B cell (primary cell): ENCODE data around the gene CCDC110. TPM values are rescaled to one million over a fixed set of nuclear protein-coding genes. Genes with fewer than 3 reads are reported as not detected.

ENCODE experiments used
- ATAC-seq: fragments of 200-7000 bp; cut with Tn5 transposase; one replicate; pipeline ENCODE4 v1.10.0; 2021; ENCODE audit warnings: low read depth, mild to moderate bottlenecking, moderate number of reproducible peaks, moderate library complexity
- CTCF ChIA-PET: fragments of 350-600 bp; sonication (Branson Sonifier 250); formaldehyde crosslinking; loops from one replicate; lab custom pipeline; 2021; ENCODE audit warnings: antibody characterized with exemption, inconsistent platforms; lab: Charles Lee
- POLR2A ChIA-PET: fragments of 350-600 bp; sonication (Branson Sonifier 250); formaldehyde crosslinking; loops from one replicate; lab custom pipeline; 2021; ENCODE audit warnings: antibody characterized with exemption; lab: Charles Lee
- DNase-seq: peaks from one replicate; pipeline ENCODE4 v3.0.0; 2013
- H2AFZ ChIP-seq: 2 replicates; pipeline ENCODE4 v1.6.1; 2012; ENCODE audit warnings: mild to moderate bottlenecking, low read depth, low read length; ENCODE audit not compliant: insufficient read depth, poor library complexity, severe bottlenecking
- H3K27ac ChIP-seq, 2 donors: 1 replicate in 1 of 2; 2 replicates in 1 of 2; pipeline ENCODE4 v1.5.1; 2012 to 2013; ENCODE audit warnings: low read length in 2 of 2, mild to moderate bottlenecking in 2 of 2, moderate library complexity in 1 of 2
- H3K27me3 ChIP-seq, 4 experiments: fragments of 200-600 bp in 1 of 4; sonication (generic) in 1 of 4; replicated peaks in 1 of 4; 1 replicate in 2 of 4; 2 replicates in 2 of 4; pipeline versions ENCODE4 v1.6.1 to v1.7.0; 2013 to 2016; ENCODE audit warnings: low read length in 3 of 4, mild to moderate bottlenecking in 2 of 4, mixed read lengths in 1 of 4, moderate library complexity in 1 of 4; ENCODE audit not compliant: insufficient read depth in 4 of 4, control insufficient read depth in 3 of 4; ENCODE audit errors: control extremely low read depth in 1 of 4
- H3K36me3 ChIP-seq, 2 experiments: replicated peaks in 1 of 2; 1 replicate in 1 of 2; 2 replicates in 1 of 2; pipeline versions ENCODE4 v1.6.1 to v1.7.1; 2013; ENCODE audit warnings: low read length in 1 of 2; ENCODE audit not compliant: insufficient read depth in 2 of 2, control insufficient read depth in 1 of 2; ENCODE audit errors: control extremely low read depth in 1 of 2, extremely low read depth in 1 of 2
- H3K4me1 ChIP-seq, 2 donors: fragments of 200-600 bp in 1 of 2; sonication (generic) in 1 of 2; 1 replicate in 1 of 2; 2 replicates in 1 of 2; pipeline versions ENCODE4 v1.5.1 to v1.6.1; 2013 to 2017; ENCODE audit warnings: low read length in 2 of 2; ENCODE audit not compliant: control insufficient read depth in 2 of 2, insufficient read depth in 2 of 2
- H3K4me2 ChIP-seq: replicated peaks from 2 replicates; pipeline ENCODE3; 2012; ENCODE audit warnings: mild to moderate bottlenecking, low read depth, low read length; ENCODE audit not compliant: poor library complexity, severe bottlenecking
- H3K4me3 ChIP-seq, 5 experiments: fragments of 200-600 bp in 1 of 5; sonication (generic) in 1 of 5; 1 replicate in 3 of 5; 2 replicates in 2 of 5; pipeline versions ENCODE4 v1.5.1 to v1.7.0; 2011 to 2016; ENCODE audit warnings: low read length in 4 of 5, mild to moderate bottlenecking in 4 of 5, low read depth in 2 of 5, control low read depth in 1 of 5, moderate library complexity in 1 of 5; ENCODE audit not compliant: insufficient read depth in 1 of 5; ENCODE audit errors: control extremely low read depth in 1 of 5, extremely low read depth in 1 of 5
- H3K79me2 ChIP-seq: fragments of 200-600 bp; sonication (generic); one replicate; pipeline ENCODE4 v1.6.0; 2016; ENCODE audit warnings: low read length; ENCODE audit not compliant: control insufficient read depth, insufficient read depth
- H3K9ac ChIP-seq: fragments of 200-600 bp; sonication (generic); 2 replicates; pipeline ENCODE4 v1.6.1; 2017; ENCODE audit warnings: mild to moderate bottlenecking, low read length, moderate library complexity
- H3K9me3 ChIP-seq, 3 donors: one replicate each; pipeline versions ENCODE4 v1.6.1 to v1.7.1; 2013; ENCODE audit warnings: low read length in 2 of 3; ENCODE audit not compliant: control insufficient read depth in 2 of 3, insufficient read depth in 1 of 3; ENCODE audit errors: control extremely low read depth in 1 of 3
- H4K20me1 ChIP-seq: 2 replicates; pipeline ENCODE4 v1.6.0; 2012; ENCODE audit warnings: mild to moderate bottlenecking, low read length; ENCODE audit not compliant: insufficient read depth, control insufficient read depth, poor library complexity, severe bottlenecking
- H3K27ac Mint-ChIP-seq: one replicate; pipeline ENCODE4 v1.8.0; 2021; ENCODE audit warnings: mixed read lengths
- H3K27me3 Mint-ChIP-seq: one replicate; pipeline ENCODE4 v1.8.0; 2021; ENCODE audit warnings: mixed read lengths
- H3K4me1 Mint-ChIP-seq: one replicate; pipeline ENCODE4 v1.8.0; 2021; ENCODE audit warnings: mixed read lengths
- H3K4me3 Mint-ChIP-seq: one replicate; pipeline ENCODE4 v1.8.0; 2021; ENCODE audit warnings: mixed read lengths
- H3K9me3 Mint-ChIP-seq: one replicate; pipeline ENCODE4 v1.8.0; 2022; ENCODE audit warnings: mixed read lengths; ENCODE audit not compliant: insufficient read depth
- CTCF ChIP-seq: fragments of 200-600 bp; IDR thresholded peaks from one replicate; pipeline ENCODE4 v1.8.0; 2022; ENCODE audit warnings: antibody characterized with exemption, mild to moderate bottlenecking
- EZH2 ChIP-seq: IDR thresholded peaks from 2 replicates; pipeline ENCODE4 v1.6.1; 2012; ENCODE audit warnings: borderline replicate concordance, low read depth, mild to moderate bottlenecking, moderate library complexity, low read length; ENCODE audit not compliant: insufficient read depth, poor library complexity, severe bottlenecking
- WGBS: methylation state at CpG from one replicate; pipeline ENCODE4 v1.1.5; 2013; ENCODE audit warnings: missing lambda C conversion rate; ENCODE audit not compliant: insufficient coverage; 5-methylcytosine and 5-hydroxymethylcytosine counted together
- intact Hi-C: fragments of 100-400 bp; cut with micrococcal nuclease; formaldehyde crosslinking; loops from one replicate; pipeline ENCODE4 v1.10.0; 2022
- polyA plus RNA-seq: library from polyadenylated mRNA; depleted of rRNA; stranded (reverse); fragments of >200 nt; gene quantifications from 2 replicates; pipeline ENCODE4 v1.2.3, GENCODE V29; 2012
- total RNA-seq, 2 donors: library from RNA; stranded (reverse); fragments of 120-200 nt in 1 of 2; gene quantifications; 1 replicate in 1 of 2; 2 replicates in 1 of 2; pipeline versions ENCODE4 v1.2.3 to v1.2.4, GENCODE V29; 2013 to 2022

CCDC110 gene
- total and polyA plus RNA-seq, 2 donors (not counting 1 experiment from before 2014, with no cell fraction given), result 0.04 to 2.3 TPM

DNA sequence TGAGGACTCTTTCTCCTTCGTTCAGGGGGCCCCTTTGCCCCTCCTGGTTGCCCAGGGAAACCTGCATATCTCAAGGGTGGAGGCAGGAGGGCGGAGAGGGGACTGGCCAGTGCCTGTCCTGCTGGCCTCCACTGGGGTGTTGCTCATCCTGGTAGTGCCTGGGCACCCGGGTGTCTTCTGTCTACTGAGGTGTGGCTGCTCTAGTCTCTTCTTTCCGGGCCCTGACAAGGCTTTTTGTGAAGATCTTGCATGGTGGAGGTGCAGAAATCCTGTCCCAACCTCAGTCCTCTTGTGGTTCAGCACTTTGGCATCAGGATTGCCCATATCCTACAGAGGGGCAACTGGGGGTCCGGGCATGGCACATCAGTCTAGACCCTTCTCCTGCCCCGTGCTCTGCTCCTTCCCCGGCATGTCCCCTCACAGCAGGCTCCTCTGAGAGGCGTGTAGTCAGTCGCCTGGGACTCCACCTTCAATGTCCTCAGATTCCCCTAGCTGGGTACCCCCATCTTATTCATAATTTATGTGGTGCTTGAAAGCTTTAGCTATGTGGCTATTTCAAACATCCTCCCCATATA is 1.9 kb downstream of the CCDC110 start:
- intact Hi-C loops, result loop anchor here (2.0 kb wide), 4 partner anchors 267 to 821 kb away; partner anchors contain the start of genes CASP3, CFAP97, CYP4V2 and PRIMPOL
- Histone ChIP-seq H3K36me3 (no peaks in the 10 kb centered on the region), H3K4me3 (no peak overlapping the region), H3K27me3 (peaks cover 0 to 5% (median 0%) of the 10 kb centered on the region in 4 experiments), H3K79me2 (no peaks in the 10 kb centered on the region), H3K9ac (no peak overlapping the region), H3K4me2 (no peak overlapping the region), H3K9me3 (no peaks in the 10 kb centered on the region), H4K20me1 (no peaks in the 10 kb centered on the region), H3K27ac (no peak overlapping the region), H3K4me1 (peaks cover 11 to 17% of the 10 kb centered on the region in 2 donors), H2AFZ (peak overlapping the region; percentile 25)
- DNase-seq, result peak; percentile 36
- TF ChIP-seq CTCF (no peak), EZH2 (no peak)
- no peak for ATAC-seq
- Mint-ChIP-seq H3K27me3 (no peaks in the 10 kb centered on the region), H3K9me3 (no peaks in the 10 kb centered on the region), H3K4me1 (peaks cover 17% of the 10 kb centered on the region), H3K27ac (peak overlapping the region; percentile 64), H3K4me3 (peak overlapping the region; percentile 35)
- POLR2A ChIA-PET, result interaction anchor here (1.2 kb wide), 1 partner anchor 44 kb away, joined by 4 read pairs; the partner anchor contains the start of gene UFSP2
- 66% methylated on average over 6 of the region's 9 CpGs for WGBS
- CTCF ChIA-PET, result interaction anchor here (0.6 to 2.1 kb wide), 2 partner anchors 128 to 343 kb away, joined by 3 to 7 read pairs; no protein-coding TSS in a partner anchor

- Histone ChIP-seq H3K36me3 (no peaks in the 10 kb centered on the region), H3K4me3 (no peak overlapping the region), H3K27me3 (peaks cover 0 to 5% (median 0%) of the 10 kb centered on the region in 4 experiments), H3K27ac (no peak overlapping the region), H3K4me2 (no peak overlapping the region), H4K20me1 (no peaks in the 10 kb centered on the region), H3K9ac (no peak overlapping the region), H3K79me2 (no peaks in the 10 kb centered on the region), H3K4me1 (peaks cover 11 to 17% of the 10 kb centered on the region in 2 donors), H2AFZ (no peak overlapping the region), H3K9me3 (no peaks in the 10 kb centered on the region)
- Mint-ChIP-seq H3K27me3 (no peaks in the 10 kb centered on the region), H3K9me3 (no peaks in the 10 kb centered on the region), H3K27ac (no peak overlapping the region), H3K4me3 (no peak overlapping the region), H3K4me1 (peaks cover 17% of the 10 kb centered on the region)
- intact Hi-C loops, result no loop called here
- WGBS, result 86% methylated on average over 1 of the region's 2 CpGs
- TF ChIP-seq CTCF (no peak), EZH2 (no peak)
- DNase-seq (peak; percentile 12), ATAC-seq (no peak)
- POLR2A ChIA-PET, result no interaction called here
- CTCF ChIA-PET, result interaction anchor here (2.1 kb wide), 1 partner anchor 129 kb away, joined by 7 read pairs; no protein-coding TSS in a partner anchor
These were observed 2.5 kb downstream of the CCDC110 start for GRCh38 chr4:185468999-185469398.
